Cardiac muscle cell (in vitro differentiated cells and primary cell): ENCODE results near the gene FCN1. TPM values are rescaled to one million over a fixed set of nuclear protein-coding genes. Genes with fewer than 3 reads are reported as not detected.

Experiments
- DNase-seq, 2 donors: peaks; one replicate each; pipeline versions ENCODE4 v3.0.0 to v3.0.0-alpha.2; 2010 to 2017; ENCODE audit warnings: low read depth in 1 of 2, low spot score in 1 of 2
- H3K27ac ChIP-seq: fragments of 200-600 bp; sonication (generic); 2 replicates; pipeline ENCODE4 v1.5.1; 2016
- H3K27me3 ChIP-seq: fragments of 200-600 bp; sonication (generic); 2 replicates; pipeline ENCODE4 v1.6.0; 2016; ENCODE audit warnings: control low read depth
- H3K36me3 ChIP-seq: fragments of 200-600 bp; sonication (generic); 2 replicates; pipeline ENCODE4 v1.5.1; 2016; ENCODE audit warnings: control low read depth
- H3K4me1 ChIP-seq: fragments of 200-600 bp; sonication (generic); 2 replicates; pipeline ENCODE4 v1.8.1; 2017; ENCODE audit warnings: low read depth, mild to moderate bottlenecking, mixed run types
- H3K4me3 ChIP-seq: fragments of 200-600 bp; sonication (generic); 2 replicates; pipeline ENCODE4 v1.5.1; 2016; ENCODE audit warnings: mild to moderate bottlenecking
- H3K9me3 ChIP-seq: fragments of 200-600 bp; sonication (generic); 2 replicates; pipeline ENCODE4 v1.5.1; 2017; ENCODE audit warnings: low read depth, mild to moderate bottlenecking, control low read depth
- polyA plus RNA-seq: library from polyadenylated mRNA; unstranded; fragments of >200 nt; fragmentation: Nextera tagmentation; extraction: Ambion mirVana; gene quantifications from 2 replicates; pipeline ENCODE4 v1.2.1, GENCODE V29; 2016
- total RNA-seq: library from RNA; depleted of rRNA; stranded (reverse); fragments of >200 nt; gene quantifications from 2 replicates; pipeline ENCODE4 v1.2.3, GENCODE V29; 2016
- TF ChIP-seq, protein P1 (sequence below): IDR thresholded peaks from 2 replicates; pipeline ENCODE4 v1.5.1; 2012; ENCODE audit warnings: low read depth, mild to moderate bottlenecking, low read length

FCN1 gene
- total and polyA plus RNA-seq, 2 experiments from 2014 or later, result not detected

DNA sequence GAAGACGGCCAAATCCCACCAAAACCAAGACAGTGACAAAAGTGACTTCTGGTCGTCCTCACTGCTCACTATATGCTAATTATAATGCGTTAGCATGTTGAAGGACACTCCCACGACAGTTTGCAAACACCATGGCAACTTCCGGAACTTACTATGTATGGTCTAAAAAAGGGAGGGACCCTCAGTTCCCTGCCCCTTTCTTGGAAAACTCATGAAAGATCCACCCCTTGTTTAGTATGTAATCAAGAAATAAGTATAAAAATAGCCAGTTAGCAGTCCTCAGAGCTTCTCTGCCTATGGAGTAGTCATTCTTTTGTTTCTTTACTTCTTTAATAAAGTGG, 27.6 kb downstream of the FCN1 start:
- TF ChIP-seq, protein P1, sequence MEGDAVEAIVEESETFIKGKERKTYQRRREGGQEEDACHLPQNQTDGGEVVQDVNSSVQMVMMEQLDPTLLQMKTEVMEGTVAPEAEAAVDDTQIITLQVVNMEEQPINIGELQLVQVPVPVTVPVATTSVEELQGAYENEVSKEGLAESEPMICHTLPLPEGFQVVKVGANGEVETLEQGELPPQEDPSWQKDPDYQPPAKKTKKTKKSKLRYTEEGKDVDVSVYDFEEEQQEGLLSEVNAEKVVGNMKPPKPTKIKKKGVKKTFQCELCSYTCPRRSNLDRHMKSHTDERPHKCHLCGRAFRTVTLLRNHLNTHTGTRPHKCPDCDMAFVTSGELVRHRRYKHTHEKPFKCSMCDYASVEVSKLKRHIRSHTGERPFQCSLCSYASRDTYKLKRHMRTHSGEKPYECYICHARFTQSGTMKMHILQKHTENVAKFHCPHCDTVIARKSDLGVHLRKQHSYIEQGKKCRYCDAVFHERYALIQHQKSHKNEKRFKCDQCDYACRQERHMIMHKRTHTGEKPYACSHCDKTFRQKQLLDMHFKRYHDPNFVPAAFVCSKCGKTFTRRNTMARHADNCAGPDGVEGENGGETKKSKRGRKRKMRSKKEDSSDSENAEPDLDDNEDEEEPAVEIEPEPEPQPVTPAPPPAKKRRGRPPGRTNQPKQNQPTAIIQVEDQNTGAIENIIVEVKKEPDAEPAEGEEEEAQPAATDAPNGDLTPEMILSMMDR, result no peak
- H3K36me3 ChIP-seq, result no peaks in the 10 kb centered on the region
- DNase-seq, result no peak

DNA sequence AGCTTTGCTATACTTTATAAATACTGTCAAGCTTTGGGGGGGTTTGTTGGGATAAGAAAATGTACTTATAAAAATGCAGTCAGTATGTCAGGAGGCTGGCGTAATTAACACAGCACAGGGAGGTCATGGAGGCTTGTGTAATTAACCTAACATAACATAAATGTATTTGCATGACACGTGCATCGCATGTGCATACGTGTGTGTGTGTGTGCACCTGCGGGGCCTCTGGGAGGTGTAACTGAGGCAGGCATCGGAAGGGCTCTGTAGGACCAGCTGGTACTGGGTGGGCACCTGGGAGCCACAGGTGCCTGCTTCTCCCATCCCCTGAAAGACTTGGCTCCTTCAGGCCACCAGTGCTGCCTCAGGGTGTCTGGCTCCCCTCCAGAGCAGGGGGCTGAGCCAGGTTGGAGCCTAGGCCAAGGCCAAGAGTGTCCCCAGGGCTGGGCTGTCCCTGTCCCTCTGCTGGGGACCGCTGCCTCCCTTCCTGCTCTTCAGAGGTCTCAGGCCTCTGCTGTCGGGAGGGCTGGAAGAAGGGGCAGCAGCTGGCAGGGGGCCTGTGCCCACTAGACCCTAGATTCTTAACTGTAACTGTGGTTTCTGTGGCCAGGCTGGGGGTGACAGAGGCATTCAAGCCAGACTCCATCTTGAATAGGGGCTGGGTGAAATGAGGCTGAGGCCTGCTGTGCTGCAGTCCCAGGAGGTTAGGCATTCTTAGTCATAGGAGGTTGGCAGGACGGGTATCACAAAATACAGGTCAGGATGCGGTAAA, 28.1 kb downstream of the FCN1 start:
- DNase-seq, result no peak
- no peaks in the 10 kb centered on the region for H3K9me3 ChIP-seq
- no peak overlapping the region for H3K27ac ChIP-seq
- TF ChIP-seq, protein P1, result no peak
- no peaks in the 10 kb centered on the region for H3K4me1 ChIP-seq
- H3K4me3 ChIP-seq, result no peak overlapping the region
- no peaks in the 10 kb centered on the region for H3K36me3 ChIP-seq
- H3K27me3 ChIP-seq, result no peaks in the 10 kb centered on the region

More for the DNA sequence above, 27.6 kb downstream of the FCN1 start:
- no peaks in the 10 kb centered on the region for H3K27me3 ChIP-seq
- no peak overlapping the region for H3K27ac ChIP-seq
- no peaks in the 10 kb centered on the region for H3K9me3 ChIP-seq
- H3K4me3 ChIP-seq, result no peak overlapping the region
- no peaks in the 10 kb centered on the region for H3K4me1 ChIP-seq

DNA sequence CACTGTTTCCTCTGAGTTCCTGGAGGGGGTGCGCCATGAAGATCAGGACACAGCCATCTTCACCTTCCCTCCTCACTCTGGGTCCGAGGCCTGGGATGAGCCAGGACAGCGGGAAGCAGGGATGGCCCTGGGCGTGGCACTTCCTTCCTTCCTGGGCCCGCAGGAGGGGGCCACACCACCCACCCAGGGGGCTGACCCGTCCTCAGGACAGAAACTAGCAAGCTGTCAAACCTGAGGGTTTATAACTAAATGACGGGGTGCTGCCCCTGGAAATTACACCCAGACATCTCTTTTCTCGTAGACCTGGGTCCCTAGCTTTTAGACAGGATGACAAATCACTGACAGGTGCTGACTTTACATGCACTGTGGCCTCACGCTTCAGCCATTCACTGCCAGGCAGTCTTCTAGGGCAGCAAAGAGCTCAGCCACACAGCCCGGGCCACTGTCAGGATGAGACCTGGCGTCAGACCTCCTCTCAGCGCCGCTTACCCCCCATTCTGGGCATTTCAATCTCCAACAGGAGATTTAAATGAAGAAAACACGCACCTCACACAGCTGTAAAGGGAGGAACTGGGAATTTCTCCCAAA, 29.0 kb downstream of the FCN1 start:
- no peak for DNase-seq
- TF ChIP-seq, protein P1, result no peak

DNA sequence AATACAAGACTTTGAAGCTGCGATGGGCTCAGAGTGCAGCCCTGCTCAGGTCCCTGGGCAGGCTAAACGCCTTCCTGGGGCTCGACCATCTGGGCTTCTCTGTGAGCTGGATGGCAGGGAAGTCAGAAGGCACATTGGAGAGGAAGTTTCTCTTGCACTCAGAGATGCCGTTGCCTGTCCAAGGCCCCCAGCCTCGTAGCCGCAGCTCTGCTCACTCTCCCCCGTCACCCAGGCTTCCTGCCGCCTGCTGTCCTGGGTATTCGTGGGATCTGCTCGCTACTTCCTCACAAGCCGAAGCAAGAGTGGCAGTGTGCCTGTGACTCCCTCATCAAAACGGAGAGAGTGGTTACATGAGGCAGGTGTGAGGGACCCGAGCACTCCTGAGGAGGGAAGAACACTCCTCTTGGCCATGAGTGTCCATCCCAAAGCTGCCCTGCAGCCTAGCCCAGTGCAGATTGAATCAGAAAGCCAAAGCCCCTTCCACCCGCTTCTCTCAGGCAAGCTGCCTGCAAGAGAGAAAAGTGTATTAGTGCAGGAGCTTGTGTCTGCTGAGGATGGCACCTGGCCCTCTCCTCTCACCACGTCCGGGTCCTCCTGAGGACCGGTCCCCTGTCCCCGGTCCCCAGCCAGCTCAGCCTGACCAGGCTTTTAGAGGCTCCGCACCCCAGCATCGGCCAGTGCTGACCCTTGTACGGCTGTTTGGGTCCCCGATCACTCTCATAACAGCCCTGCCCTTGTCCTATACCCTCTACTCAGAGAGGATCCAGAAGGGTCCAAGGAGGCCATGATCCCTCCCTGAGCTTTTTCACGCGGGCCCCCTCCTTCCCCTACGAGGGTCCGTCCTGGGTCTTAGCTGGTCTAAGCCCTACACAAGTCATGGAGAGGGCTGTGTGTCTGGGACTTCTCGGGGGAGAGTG, 29.8 kb downstream of the FCN1 start:
- Histone ChIP-seq H3K27me3 (no peaks in the 10 kb centered on the region), H3K27ac (no peak overlapping the region), H3K4me1 (no peaks in the 10 kb centered on the region), H3K36me3 (no peaks in the 10 kb centered on the region), H3K9me3 (no peaks in the 10 kb centered on the region), H3K4me3 (no peak overlapping the region)
- DNase-seq, result no peak
- TF ChIP-seq, protein P1, result no peak

More for the DNA sequence above, 29.0 kb downstream of the FCN1 start:
- H3K9me3 ChIP-seq, result no peaks in the 10 kb centered on the region
- no peaks in the 10 kb centered on the region for H3K36me3 ChIP-seq
- no peaks in the 10 kb centered on the region for H3K27me3 ChIP-seq
- H3K27ac ChIP-seq, result no peak overlapping the region
- no peak overlapping the region for H3K4me3 ChIP-seq
- H3K4me1 ChIP-seq, result no peaks in the 10 kb centered on the region

DNA sequence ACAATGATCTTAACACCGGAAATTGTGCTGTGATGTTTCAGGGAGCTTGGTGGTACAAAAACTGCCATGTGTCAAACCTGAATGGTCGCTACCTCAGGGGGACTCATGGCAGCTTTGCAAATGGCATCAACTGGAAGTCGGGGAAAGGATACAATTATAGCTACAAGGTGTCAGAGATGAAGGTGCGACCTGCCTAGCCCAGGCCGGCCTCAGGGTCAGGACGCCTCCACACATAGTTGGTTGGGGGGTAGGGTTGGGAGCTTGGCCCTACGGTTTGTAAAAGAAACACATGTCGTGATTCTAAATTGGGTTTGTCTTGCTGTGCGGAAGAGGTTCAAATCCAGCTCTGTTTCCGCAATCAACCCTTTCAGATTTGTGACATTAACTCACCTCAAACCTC, 30.5 kb downstream of the FCN1 start:
- DNase-seq, result no peak
- H3K4me3 ChIP-seq, result no peak overlapping the region
- H3K27ac ChIP-seq, result no peak overlapping the region
- no peaks in the 10 kb centered on the region for H3K9me3 ChIP-seq
- TF ChIP-seq, protein P1, result no peak
- no peaks in the 10 kb centered on the region for H3K4me1 ChIP-seq
- no peaks in the 10 kb centered on the region for H3K36me3 ChIP-seq
- no peaks in the 10 kb centered on the region for H3K27me3 ChIP-seq
